Ovary (tissue), 9 donors: ENCODE results near the gene FUBP3. TPM values are rescaled to one million over a fixed set of nuclear protein-coding genes. Genes with fewer than 3 reads are reported as not detected.

ENCODE experiments used
- DNase-seq, 5 donors: peaks; one replicate each; pipeline ENCODE4 v3.0.0-alpha.2; 2019 to 2020
- H3K27ac ChIP-seq, 2 donors: fragments of 200-600 bp; one replicate each; pipeline versions ENCODE4 v1.5.1 to v1.8.0; 2019 to 2022
- H3K27me3 ChIP-seq: fragments of 200-600 bp; one replicate; pipeline ENCODE4 v1.8.0; 2022
- H3K36me3 ChIP-seq: fragments of 200-600 bp; sonication (generic); one replicate; pipeline ENCODE4 v1.5.1; 2019
- H3K4me1 ChIP-seq: one replicate; pipeline ENCODE4 v1.8.1; 2013; ENCODE audit warnings: mild to moderate bottlenecking, moderate library complexity; ENCODE audit not compliant: insufficient read depth
- H3K4me3 ChIP-seq: fragments of 200-600 bp; sonication (generic); one replicate; pipeline ENCODE4 v1.5.1; 2017
- H3K9me3 ChIP-seq, 2 donors: fragments of 200-600 bp in 1 of 2; sonication (generic) in 1 of 2; one replicate each; pipeline versions ENCODE4 v1.5.1 to v1.8.1; 2013 to 2019; ENCODE audit warnings: mild to moderate bottlenecking in 1 of 2, moderate library complexity in 1 of 2
- EP300 ChIP-seq: sonication (generic); formaldehyde crosslinking; IDR thresholded peaks from one replicate; pipeline ENCODE4 v1.6.1; 2017; ENCODE audit warnings: antibody characterized with exemption
- POLR2A ChIP-seq: fragments of 450-650 bp; IDR thresholded peaks from one replicate; pipeline ENCODE4 v1.6.1; 2017; ENCODE audit warnings: antibody characterized with exemption, mild to moderate bottlenecking, moderate library complexity
- WGBS, 3 donors: extraction: QIAGEN DNeasy Blood & Tissue Kit in 1 of 3; methylation state at CpG; one replicate each; pipeline versions ENCODE4 v1.1.5 to v1.1.7; 2013 to 2017; 5-methylcytosine and 5-hydroxymethylcytosine counted together
- intact Hi-C, 4 donors: fragments of 100-400 bp; cut with DNase I; formaldehyde crosslinking; loops; one replicate each; pipeline versions ENCODE4 v1.11.0 to v1.15.1; 2022 to 2023
- polyA plus RNA-seq, 2 donors: library from polyadenylated mRNA; stranded (reverse); fragments of 200-250 nt in 1 of 2; fragments of 350-450 nt in 1 of 2; fragmentation: Illumina TruSeq in 1 of 2; extraction: RNeasy Lipid Tissue Mini Kit (QIAGEN cat#74804) in 1 of 2; gene quantifications; one replicate each; pipeline ENCODE4 v1.2.3, GENCODE V29; 2013 to 2014
- total RNA-seq, 7 donors: library from RNA; depleted of rRNA in 2 of 7; stranded (reverse); fragments of >200 nt in 2 of 7; fragmentation: NEBNext Ultra II Directional in 3 of 7; extraction: Animal tissue kit (Norgen Biotek cat#: 25700) in 3 of 7; gene quantifications; one replicate each; pipeline versions ENCODE4 v1.1.0 to v1.2.4, GENCODE V29; 2016 to 2023
- TF ChIP-seq, protein P1 (sequence below), 3 donors: fragments of 450-650 bp in 2 of 3; fragments of 200-600 bp in 1 of 3; IDR thresholded peaks; one replicate each; pipeline versions ENCODE4 v1.5.1 to v1.8.0; 2016 to 2022; ENCODE audit warnings: antibody characterized with exemption in 3 of 3, mild to moderate bottlenecking in 1 of 3
- donor health status: DM: no; HTN: no; CAD: no; lungs with moderate emphysema.
- donor health status: DM: no; HTN: no; CAD: no.
- donor health status: Bipolar disorder and iron deficiency.
- donor health status: DM: yes; HTN: yes; CAD: no.
- donor health status: DM: no; HTN: no; CAD: no.
- donor health status: DM: yes; HTN: yes; CAD: no.

Gene FUBP3
- total and polyA plus RNA-seq, 9 donors, result 15.5 to 54.3 (median 44.4) TPM

DNA sequence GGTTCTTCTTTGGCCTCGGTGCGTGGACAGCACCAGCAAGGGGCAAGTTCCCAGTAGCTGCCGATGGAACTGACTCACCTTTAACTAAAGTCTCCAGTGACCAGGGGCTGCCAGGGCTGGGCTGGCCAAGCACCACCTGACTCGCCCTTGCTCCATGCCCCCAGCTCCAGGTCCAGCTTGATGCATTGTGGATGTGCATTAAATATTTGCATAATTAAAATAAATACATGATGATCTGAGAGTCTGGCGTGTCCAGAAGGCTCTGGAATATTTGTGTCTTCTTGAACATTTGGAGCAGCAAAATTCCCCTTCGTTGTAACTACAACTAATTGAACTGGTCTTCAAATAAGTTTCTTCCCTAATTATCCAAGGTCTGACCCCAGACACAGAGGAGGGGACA, 75.5 kb downstream of the FUBP3 start:
- Histone ChIP-seq H3K4me1 (no peaks in the 10 kb centered on the region), H3K9me3 (no peaks in the 10 kb centered on the region), H3K4me3 (no peak overlapping the region), H3K36me3 (no peaks in the 10 kb centered on the region), H3K27ac (no peak overlapping the region), H3K27me3 (no peaks in the 10 kb centered on the region)
- no peak for TF ChIP-seq POLR2A
- TF ChIP-seq, protein P1, sequence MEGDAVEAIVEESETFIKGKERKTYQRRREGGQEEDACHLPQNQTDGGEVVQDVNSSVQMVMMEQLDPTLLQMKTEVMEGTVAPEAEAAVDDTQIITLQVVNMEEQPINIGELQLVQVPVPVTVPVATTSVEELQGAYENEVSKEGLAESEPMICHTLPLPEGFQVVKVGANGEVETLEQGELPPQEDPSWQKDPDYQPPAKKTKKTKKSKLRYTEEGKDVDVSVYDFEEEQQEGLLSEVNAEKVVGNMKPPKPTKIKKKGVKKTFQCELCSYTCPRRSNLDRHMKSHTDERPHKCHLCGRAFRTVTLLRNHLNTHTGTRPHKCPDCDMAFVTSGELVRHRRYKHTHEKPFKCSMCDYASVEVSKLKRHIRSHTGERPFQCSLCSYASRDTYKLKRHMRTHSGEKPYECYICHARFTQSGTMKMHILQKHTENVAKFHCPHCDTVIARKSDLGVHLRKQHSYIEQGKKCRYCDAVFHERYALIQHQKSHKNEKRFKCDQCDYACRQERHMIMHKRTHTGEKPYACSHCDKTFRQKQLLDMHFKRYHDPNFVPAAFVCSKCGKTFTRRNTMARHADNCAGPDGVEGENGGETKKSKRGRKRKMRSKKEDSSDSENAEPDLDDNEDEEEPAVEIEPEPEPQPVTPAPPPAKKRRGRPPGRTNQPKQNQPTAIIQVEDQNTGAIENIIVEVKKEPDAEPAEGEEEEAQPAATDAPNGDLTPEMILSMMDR (IDR thresholded peaks at IDR 0.05), result no peak
- TF ChIP-seq EP300, result no peak
- intact Hi-C loops, result no loop called here
- DNase-seq, result no peak
- WGBS, 3 donors, result 66 to 77% (median 77%) methylated on average over 6 of the region's 6 CpGs

DNA sequence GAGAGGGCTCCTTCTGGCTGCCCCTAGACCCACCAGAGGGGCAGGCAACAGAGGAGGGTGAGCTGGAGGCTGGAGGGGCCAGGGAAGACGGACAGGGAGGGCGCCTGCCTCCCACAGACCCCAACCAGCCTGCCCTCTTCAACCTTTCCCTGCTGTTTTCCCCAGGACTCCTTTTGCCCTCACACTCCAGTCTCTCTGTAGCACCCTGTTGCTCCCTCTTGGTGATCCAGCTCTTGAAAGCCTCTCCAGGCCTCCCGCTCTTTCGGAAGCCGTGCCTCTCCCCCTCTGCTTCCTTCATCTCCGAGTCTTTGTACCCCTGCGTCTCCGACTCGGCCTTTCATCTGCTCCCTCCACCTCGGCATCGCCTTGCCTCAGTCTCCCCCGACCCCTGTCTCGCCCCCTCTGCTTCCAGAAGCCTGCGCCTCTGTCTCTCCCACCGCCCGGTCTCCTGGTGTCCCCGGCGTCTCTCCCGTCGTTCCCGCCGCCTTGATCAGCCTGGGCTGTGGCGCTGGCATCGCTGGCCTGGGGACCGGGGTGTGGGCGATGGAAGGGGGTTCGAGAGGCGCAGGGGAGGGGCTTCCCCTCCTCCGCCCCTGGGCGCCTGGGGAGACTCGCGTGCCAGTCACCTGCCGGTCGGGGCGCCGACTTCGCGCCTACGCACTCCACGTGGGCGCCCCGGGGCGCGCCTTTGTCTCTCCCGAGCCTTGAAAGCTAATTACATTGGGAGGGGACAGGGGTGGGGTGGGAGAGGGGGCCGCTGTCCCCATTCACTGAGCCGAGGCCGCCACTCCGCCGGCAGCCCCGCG, 79.7 kb downstream of the FUBP3 start:
- no peak overlapping the region for H3K27ac ChIP-seq
- peaks cover 4% of the 10 kb centered on the region for H3K4me1 ChIP-seq
- no peak overlapping the region for H3K4me3 ChIP-seq
- peaks cover 8% of the 10 kb centered on the region for H3K27me3 ChIP-seq
- no peaks in the 10 kb centered on the region for H3K36me3 ChIP-seq
- no peaks in the 10 kb centered on the region for H3K9me3 ChIP-seq
- TF ChIP-seq POLR2A, result no peak
- TF ChIP-seq EP300, result no peak
- TF ChIP-seq, protein P1 (IDR thresholded peaks at IDR 0.05), result no peak
- intact Hi-C loops, result no loop called here
- WGBS, 3 donors, result 9 to 15% (median 9%) methylated on average over 29 to 52 of the region's 52 CpGs
- no peak for DNase-seq

DNA sequence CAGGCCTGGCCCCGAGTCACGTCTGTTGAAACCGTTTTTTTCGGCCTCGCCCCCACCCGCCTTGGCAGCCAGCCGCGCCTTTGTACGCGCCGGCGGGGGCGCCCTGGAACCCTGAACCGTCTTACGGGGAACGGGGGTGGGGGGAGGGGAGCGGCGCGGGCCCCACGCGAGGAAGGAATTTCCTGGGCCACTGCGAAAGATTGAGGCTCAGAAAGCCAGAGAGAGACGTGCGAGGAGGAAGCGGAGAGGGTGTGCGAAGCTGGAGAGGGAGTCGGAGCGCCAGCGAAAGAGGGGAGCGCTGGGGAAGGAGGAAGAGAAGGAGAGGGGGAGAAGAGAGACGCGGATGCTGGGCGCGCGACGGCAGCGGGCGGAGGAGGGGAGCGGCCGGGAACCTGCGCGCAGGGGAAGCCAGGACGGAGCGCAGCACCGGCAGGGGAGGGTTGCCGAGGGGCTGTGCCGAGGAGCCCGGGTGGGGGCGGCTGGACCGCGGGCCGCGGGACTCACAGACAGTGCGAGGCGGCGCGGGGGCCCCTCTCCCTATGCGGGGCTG, 80.4 kb downstream of the FUBP3 start:
- Histone ChIP-seq H3K9me3 (no peaks in the 10 kb centered on the region), H3K27me3 (peaks cover 8% of the 10 kb centered on the region), H3K4me1 (peaks cover 7% of the 10 kb centered on the region), H3K36me3 (no peaks in the 10 kb centered on the region), H3K27ac (no peak overlapping the region), H3K4me3 (no peak overlapping the region)
- TF ChIP-seq POLR2A (no peak), EP300 (no peak)
- TF ChIP-seq, protein P1 (IDR thresholded peaks at IDR 0.05), result no peak
- intact Hi-C loops, result no loop called here
- WGBS, 3 donors, result 1 to 2% (median 1%) methylated on average over 47 to 58 of the region's 58 CpGs
- no peak for DNase-seq

DNA sequence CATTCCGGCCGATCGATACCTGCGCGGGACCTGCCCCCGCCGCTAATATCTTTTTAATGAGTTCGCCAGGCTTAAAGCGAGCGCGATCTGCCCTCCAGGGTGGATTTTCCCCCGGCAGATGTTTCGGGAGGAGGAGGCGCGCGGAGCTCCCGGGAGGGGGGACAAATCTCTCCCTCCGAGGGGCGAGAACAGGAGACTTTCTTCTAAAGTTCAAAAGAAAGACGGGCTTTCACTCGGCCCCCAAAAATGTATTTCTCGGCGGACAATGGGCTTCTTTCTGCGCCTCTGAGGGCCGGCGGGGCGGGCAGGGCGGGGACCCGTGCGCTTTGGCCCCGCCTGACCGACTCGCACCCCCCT, 80.9 kb downstream of the FUBP3 start:
- Histone ChIP-seq H3K4me3 (peak overlapping the region; percentile 32), H3K27me3 (peaks cover 8% of the 10 kb centered on the region), H3K4me1 (peaks cover 8% of the 10 kb centered on the region), H3K27ac (no peak overlapping the region), H3K9me3 (no peaks in the 10 kb centered on the region), H3K36me3 (no peaks in the 10 kb centered on the region)
- 1% methylated on average over 19 to 33 of the region's 33 CpGs for WGBS, 3 donors
- TF ChIP-seq EP300 (no peak), POLR2A (no peak)
- TF ChIP-seq, protein P1 (IDR thresholded peaks at IDR 0.05), result no peak
- intact Hi-C loops, result no loop called here
- no peak for DNase-seq
